Measurements from ENCODE around the gene STPG3.

The STPG3 gene

DNA sequence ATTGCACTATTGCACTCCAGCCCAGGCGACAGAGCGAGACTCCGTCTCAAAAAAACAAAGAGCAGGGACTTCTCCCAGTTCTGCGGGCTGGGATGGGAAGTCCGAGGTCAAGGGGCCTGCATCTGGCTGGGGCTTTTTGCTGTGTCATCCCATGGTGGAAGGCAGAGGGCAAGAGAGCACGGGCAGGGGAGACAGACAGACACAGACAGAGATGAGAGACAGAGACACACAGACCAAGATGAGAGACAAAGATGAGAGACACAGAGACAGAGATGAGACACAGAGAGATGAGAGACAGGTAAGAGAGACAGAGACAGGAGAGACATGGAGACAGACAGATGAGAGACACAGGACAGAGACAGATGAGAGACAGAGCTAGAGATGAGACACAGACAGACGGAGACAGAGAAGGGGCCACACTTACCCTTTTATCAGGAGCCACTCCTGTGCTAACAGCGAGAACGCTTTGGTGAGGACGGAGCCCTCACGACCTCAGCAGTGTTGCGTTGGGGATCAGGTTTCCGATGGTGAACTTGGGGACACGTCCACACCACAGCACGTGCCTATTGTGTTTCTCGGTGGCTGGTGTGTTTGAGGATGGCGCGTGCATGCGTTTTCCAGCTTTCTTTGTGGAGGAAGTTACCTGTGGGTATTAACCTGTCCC is 17.6 kb downstream of the STPG3 start:
- H3K4me3 ChIP-seq (ENCODE audit: low read length) = no peak overlapping the region
- no peak for DNase-seq (ENCODE audit: low read depth)
- TF ChIP-seq CTCF (conservative IDR thresholded peaks at IDR 0.05; ENCODE audit: low read length) = no peak

DNA sequence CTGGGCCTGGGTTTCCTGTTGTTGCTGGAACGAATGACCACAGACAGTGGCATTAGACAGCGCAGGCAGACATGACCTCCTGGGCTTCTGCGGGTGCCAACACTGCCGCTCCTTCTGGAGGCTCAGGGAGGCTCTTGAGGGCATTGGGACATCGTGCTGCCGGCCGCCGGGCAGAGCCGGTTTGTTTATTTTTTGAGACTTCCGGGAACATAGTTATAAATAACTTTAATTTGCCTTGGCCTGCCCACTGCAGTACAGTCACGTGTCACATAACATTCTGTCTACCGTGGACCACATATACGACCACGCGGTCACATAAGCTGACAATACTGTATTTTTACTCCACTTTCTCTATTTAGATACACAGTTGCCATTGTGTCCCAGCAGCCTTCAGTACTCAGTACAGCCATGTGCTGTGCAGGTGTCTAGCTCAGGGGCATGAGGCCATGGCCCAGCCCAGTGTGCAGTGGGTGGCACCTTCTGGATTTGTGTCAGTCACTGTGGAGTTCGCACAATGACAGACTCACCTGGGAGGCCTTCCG is 18.2 kb downstream of the STPG3 start:
- DNase-seq (ENCODE audit: low read depth) = peak; percentile 32
- no peak for TF ChIP-seq CTCF (conservative IDR thresholded peaks at IDR 0.05; ENCODE audit: low read length)
- H3K4me3 ChIP-seq (ENCODE audit: low read length) = no peak overlapping the region

DNA sequence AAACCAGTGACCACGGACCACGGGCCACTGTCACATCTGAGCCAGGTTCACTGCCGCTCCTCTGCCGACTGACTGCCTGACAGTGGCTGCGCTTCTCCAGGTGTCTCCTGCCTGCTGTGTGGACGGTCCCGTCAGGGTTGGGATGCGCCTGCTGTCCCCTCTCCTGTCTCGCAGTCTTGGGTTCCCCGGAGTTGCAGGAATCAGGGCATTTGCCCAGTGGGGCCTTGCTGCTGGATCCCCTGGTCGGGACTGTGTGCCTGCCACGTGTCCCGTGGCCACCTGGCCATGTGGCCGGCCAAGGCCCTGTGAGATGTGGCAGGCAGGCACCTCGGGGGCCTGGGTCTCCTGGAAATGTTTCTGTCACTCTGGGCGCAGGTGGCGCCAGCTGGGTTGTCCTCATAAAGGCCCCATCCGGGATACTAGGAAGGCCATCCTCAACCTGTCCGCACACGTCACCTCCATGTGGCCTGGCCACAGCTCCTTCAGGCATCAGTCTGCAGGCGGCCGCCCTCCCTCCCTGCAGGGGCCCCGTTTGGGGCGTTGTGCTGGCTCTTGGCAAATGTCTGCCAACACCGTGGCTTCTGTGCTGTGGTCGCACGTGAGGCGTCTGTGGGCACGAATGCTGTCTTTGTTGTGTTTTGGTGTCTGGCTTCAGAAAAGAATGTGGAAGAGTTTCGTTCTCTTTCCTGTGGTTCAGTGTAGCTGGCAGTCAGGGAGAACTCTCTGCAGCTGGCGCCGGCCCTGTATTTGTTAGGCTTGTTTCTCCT is 20.0 kb downstream of the STPG3 start:
- no peak for TF ChIP-seq CTCF (conservative IDR thresholded peaks at IDR 0.05; ENCODE audit: low read length)
- no peak for DNase-seq (ENCODE audit: low read depth)
- H3K4me3 ChIP-seq (ENCODE audit: low read length) = no peak overlapping the region

- H3K4me3 ChIP-seq (ENCODE audit: low read length) = no peak overlapping the region
- no peak for TF ChIP-seq CTCF (conservative IDR thresholded peaks at IDR 0.05; ENCODE audit: low read length)
- no peak for DNase-seq (ENCODE audit: low read depth)
These were observed 20.6 kb downstream of the STPG3 start for GRCh38 chr9:137271696-137272076.

DNA sequence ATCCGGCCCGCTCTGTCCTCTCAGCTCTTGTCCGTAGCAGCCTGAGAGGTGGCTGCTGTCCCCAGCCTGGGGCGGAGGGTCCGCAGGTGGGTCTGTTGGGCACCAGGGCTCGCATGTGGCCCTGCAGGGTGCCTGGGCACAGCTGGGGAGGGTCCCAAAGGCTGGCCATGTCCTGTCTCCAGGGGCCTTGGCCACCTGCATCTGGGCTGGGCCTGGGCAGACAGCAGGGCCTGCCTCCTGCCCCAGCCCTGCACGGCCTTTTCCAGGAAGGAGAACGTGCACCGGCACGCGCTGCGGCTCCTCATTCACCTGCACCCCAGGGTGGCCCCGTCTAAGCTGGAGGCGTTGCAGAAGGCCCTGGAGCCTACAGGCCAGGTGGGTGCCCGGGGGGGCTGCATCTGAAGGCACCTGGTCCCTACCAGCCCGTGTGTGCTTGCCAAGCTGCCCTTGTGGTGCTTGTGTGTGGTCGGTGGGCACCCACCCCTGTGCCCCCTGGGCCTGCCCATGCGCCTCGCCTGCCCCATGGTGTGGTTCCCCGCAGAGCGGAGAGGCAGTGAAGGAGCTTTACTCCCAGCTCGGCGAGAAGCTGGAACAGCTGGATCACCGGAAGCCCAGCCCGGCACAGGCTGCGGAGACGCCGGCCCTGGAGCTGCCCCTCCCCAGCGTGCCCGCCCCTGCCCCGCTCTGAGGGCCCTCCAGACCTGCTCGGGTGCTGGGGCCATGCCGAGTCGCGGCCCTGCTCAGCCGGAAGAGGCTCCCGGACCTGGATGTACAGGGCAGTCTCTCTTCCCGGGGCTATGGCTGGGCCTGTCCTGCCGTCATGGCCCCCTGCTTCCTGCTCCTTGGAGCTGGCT is 21.4 kb downstream of the STPG3 start:
- no peak for DNase-seq (ENCODE audit: low read depth)
- TF ChIP-seq CTCF (conservative IDR thresholded peaks at IDR 0.05; ENCODE audit: low read length) = no peak

GRCh38 chr9:137273095-137273490 is 22.0 kb downstream of the STPG3 start:
- H3K4me3 ChIP-seq (ENCODE audit: low read length) = no peak overlapping the region
- DNase-seq (ENCODE audit: low read depth) = no peak
- TF ChIP-seq CTCF (conservative IDR thresholded peaks at IDR 0.05; ENCODE audit: low read length) = no peak

More for the DNA sequence above, 21.4 kb downstream of the STPG3 start:
- H3K4me3 ChIP-seq (ENCODE audit: low read length) = no peak overlapping the region

Data from AG10803 (cell line).